MCF 10A (cell line): ENCODE results near the gene CFAP52. TPM values are rescaled to one million over a fixed set of nuclear protein-coding genes. Genes with fewer than 3 reads are reported as not detected.

Experiments
- BruUV-seq: library from RNA; stranded (reverse); fragments of 400-500 nt; replicated peaks from 2 replicates; lab custom pipeline; 2021; lab: Mats Ljungman, UMichigan
- CTCF ChIA-PET: fragments of 300-600 bp; sonication (Branson Sonifier 250); formaldehyde crosslinking; extraction: SDS; loops from one replicate; lab custom pipeline; 2021; ENCODE audit warnings: antibody characterized with exemption, inconsistent platforms; lab: Yijun Ruan, JAX
- POLR2A ChIA-PET: fragments of 300-600, 350-650 bp; sonication (Branson Sonifier 250); formaldehyde crosslinking; extraction: SDS; loops from one replicate; lab custom pipeline; 2020; ENCODE audit warnings: antibody characterized with exemption, inconsistent platforms; lab: Yijun Ruan, JAX
- DNase-seq: peaks from one replicate; pipeline ENCODE4 v3.0.0-alpha.2; 2018; ENCODE audit not compliant: unreplicated experiment
- H3K27ac Mint-ChIP-seq: one replicate; pipeline ENCODE4 v1.8.0; 2022; ENCODE audit warnings: mild to moderate bottlenecking, low read depth, mixed read lengths; ENCODE audit not compliant: unreplicated experiment
- H3K27me3 Mint-ChIP-seq: one replicate; pipeline ENCODE4 v1.8.0; 2022; ENCODE audit warnings: mixed read lengths; ENCODE audit not compliant: insufficient read depth, unreplicated experiment
- H3K36me3 Mint-ChIP-seq: one replicate; pipeline ENCODE4 v1.8.0; 2022; ENCODE audit warnings: mild to moderate bottlenecking, moderate library complexity, mixed read lengths; ENCODE audit not compliant: insufficient read depth, unreplicated experiment
- H3K4me1 Mint-ChIP-seq: one replicate; pipeline ENCODE4 v1.8.0; 2022; ENCODE audit warnings: mixed read lengths; ENCODE audit not compliant: insufficient read depth, unreplicated experiment
- H3K4me3 Mint-ChIP-seq: one replicate; pipeline ENCODE4 v1.8.0; 2022; ENCODE audit warnings: mild to moderate bottlenecking, moderate library complexity, mixed read lengths; ENCODE audit not compliant: unreplicated experiment
- H3K9me3 Mint-ChIP-seq: one replicate; pipeline ENCODE4 v1.8.0; 2022; ENCODE audit warnings: mixed read lengths; ENCODE audit not compliant: unreplicated experiment
- intact Hi-C: fragments of 100-400 bp; cut with micrococcal nuclease; formaldehyde crosslinking; loops from 2 replicates; pipeline ENCODE4 v1.14.1; 2022
- total RNA-seq: library from RNA; stranded (reverse); gene quantifications from 2 replicates; pipeline ENCODE4 v1.2.3, GENCODE V29; 2022
- TF ChIP-seq, protein P1 (sequence below): fragments of 200-600 bp; IDR thresholded peaks from one replicate; pipeline ENCODE4 v1.8.0; 2022; ENCODE audit warnings: antibody characterized with exemption, mild to moderate bottlenecking; ENCODE audit not compliant: unreplicated experiment

Gene CFAP52
- total RNA-seq, 1 experiment from 2014 or later, result not detected

DNA sequence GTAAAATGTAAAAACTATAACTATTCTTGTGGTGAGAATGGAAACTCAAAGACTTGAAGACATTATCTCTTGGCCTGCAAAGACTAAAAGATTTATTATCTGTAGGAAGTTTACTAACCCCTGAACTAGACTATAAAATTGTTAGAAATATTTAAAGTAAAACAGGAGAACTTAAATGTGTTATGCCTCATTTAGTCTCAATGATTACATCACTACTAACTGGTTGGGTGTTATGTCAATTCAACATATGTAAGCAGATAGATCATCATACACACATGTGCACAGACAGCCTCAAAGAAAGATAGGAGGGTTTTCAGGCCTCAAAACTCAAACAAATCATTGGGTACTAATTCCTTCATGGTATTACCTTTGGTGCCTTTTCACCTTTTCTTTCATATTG, 8.4 kb upstream of the CFAP52 start:
- Mint-ChIP-seq H3K36me3 (peaks cover 12% of the 10 kb centered on the region), H3K27me3 (no peaks in the 10 kb centered on the region), H3K27ac (no peak overlapping the region), H3K4me3 (no peak overlapping the region), H3K4me1 (peaks cover 15% of the 10 kb centered on the region), H3K9me3 (no peaks in the 10 kb centered on the region)
- TF ChIP-seq, protein P1, sequence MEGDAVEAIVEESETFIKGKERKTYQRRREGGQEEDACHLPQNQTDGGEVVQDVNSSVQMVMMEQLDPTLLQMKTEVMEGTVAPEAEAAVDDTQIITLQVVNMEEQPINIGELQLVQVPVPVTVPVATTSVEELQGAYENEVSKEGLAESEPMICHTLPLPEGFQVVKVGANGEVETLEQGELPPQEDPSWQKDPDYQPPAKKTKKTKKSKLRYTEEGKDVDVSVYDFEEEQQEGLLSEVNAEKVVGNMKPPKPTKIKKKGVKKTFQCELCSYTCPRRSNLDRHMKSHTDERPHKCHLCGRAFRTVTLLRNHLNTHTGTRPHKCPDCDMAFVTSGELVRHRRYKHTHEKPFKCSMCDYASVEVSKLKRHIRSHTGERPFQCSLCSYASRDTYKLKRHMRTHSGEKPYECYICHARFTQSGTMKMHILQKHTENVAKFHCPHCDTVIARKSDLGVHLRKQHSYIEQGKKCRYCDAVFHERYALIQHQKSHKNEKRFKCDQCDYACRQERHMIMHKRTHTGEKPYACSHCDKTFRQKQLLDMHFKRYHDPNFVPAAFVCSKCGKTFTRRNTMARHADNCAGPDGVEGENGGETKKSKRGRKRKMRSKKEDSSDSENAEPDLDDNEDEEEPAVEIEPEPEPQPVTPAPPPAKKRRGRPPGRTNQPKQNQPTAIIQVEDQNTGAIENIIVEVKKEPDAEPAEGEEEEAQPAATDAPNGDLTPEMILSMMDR, result no peak
- no TSS peak for BruUV-seq
- CTCF ChIA-PET, result no interaction called here
- no peak for DNase-seq
- intact Hi-C loops, result no loop called here
- POLR2A ChIA-PET, result interaction anchor here (0.6 kb wide), 1 partner anchor 1948 kb away, joined by 3 read pairs; no protein-coding TSS in a partner anchor

DNA sequence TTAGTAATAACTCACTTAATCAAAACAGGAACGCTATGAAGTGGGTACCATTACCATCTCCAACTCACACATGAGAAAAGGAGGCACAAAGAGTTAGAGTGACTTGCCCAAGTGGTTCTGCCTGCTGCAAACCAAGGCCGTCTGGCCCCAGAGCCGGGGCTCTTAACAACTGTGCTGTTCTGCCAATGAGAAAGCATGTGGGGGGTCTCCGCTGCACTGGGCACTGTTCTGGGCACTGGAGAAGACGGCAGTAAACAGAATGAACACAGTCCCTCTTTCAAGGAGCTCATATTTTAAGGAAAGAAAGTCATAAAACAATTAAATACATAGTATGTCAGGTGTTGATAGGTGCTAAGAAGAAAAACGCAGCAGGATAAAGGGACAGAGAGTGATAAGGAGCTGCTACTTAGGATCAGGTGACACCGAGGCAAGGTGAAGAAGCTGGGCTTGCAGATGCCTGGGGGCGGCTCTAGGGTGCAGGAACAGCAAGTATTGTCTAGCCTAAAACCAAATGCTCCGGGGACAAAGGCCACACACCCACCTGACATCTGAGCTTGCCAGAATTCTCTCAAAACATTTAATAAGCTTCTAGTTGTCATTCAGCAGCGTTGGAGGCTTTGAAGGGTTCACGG, 7.4 kb upstream of the CFAP52 start:
- POLR2A ChIA-PET, result no interaction called here
- BruUV-seq, result no TSS peak
- no peak for DNase-seq
- CTCF ChIA-PET, result interaction anchor here (0.7 to 1.6 kb wide), 2 partner anchors 131 to 571 kb away, joined by 3 to 4 read pairs; no protein-coding TSS in a partner anchor
- intact Hi-C loops, result no loop called here
- H3K4me3 Mint-ChIP-seq, result no peak overlapping the region
- no peak overlapping the region for H3K27ac Mint-ChIP-seq
- TF ChIP-seq, protein P1, result no peak
- peaks cover 15% of the 10 kb centered on the region for H3K4me1 Mint-ChIP-seq
- H3K27me3 Mint-ChIP-seq, result no peaks in the 10 kb centered on the region
- H3K9me3 Mint-ChIP-seq, result no peaks in the 10 kb centered on the region
- peaks cover 12% of the 10 kb centered on the region for H3K36me3 Mint-ChIP-seq

DNA sequence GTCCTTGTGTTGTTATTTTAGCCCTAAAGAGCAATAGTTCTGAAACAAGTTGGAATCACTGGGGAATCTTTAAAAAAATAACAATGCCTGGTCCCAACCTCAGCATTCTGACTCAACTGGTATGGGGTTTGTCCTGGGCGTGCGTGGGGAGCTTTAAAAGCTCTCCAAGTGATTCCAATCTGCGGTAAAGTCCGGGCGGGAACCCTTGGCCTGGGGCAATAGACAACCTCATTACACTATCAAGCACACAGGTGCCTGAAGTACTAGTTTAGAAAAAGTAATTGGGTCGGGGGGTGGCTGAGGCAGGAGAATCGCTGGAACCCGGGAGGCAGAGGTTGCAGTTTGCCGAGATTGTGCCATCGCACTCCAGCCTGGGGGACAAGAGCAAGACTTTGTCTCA, 5.2 kb upstream of the CFAP52 start:
- ChIA-PET CTCF (interaction anchor here (0.6 kb wide), 1 partner anchor 426 kb away, joined by 3 read pairs; no protein-coding TSS in a partner anchor), POLR2A (interaction anchor here (0.7 kb wide), 1 partner anchor 684 kb away, joined by 5 read pairs; no protein-coding TSS in a partner anchor)
- Mint-ChIP-seq H3K4me1 (peaks cover 9% of the 10 kb centered on the region), H3K27me3 (no peaks in the 10 kb centered on the region), H3K9me3 (no peaks in the 10 kb centered on the region), H3K36me3 (peaks cover 6% of the 10 kb centered on the region), H3K27ac (peak overlapping the region; percentile 8), H3K4me3 (no peak overlapping the region)
- no peak for DNase-seq
- TF ChIP-seq, protein P1, result no peak
- intact Hi-C loops, result no loop called here
- BruUV-seq, result no TSS peak

DNA sequence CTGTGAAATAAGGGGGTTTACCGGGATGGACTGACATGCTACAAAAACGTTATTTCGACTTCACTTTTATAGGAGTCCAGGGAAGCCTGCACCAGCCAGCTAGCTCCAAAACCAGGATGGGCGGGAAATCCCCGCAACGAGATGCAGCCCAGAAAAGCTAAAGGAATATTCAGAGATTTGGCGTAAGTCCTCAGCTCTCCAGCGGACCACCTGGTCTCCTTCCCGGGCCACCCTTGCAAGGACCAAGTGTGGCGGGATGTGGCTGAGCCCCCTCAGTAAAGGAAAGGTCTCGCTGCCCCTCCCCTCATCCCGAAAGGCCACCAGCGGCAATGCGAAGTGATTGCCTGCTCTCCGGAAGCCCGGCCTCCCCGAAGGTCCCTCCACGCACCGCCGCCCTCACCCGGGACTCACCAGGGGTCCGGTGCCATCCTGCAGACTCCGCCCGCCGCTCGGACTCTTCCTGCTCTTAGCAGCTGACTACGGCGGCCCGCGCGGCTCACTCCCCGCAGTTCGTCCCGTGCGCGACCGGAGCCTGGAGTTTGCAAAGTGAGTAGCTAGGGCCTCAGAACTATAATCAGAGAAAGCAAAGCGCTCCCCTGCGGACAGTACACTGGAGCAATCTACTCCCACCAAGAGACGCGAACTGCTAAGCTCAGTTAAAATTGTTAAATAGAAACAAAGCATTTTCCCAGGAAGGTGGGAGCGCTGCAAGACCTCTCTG, 901 bp upstream of the CFAP52 start, which contains the start of gene STX8:
STX8 (minus strand) TSS at position 440 of the 721 bp plus-strand sequence; CDS start at position 428, 12 bp downstream.
- no peaks in the 10 kb centered on the region for H3K36me3 Mint-ChIP-seq
- H3K4me1 Mint-ChIP-seq, result peaks cover 15% of the 10 kb centered on the region
- H3K27ac Mint-ChIP-seq, result peak within 1 kb of the TSS; percentile 74
- ChIA-PET POLR2A (interaction anchor here (0.7 to 3.1 kb wide), 12 partner anchors 9 to 1193 kb away, joined by 3 to 27 read pairs (median 4); partner anchors contain the start of gene USP43), CTCF (interaction anchor here (0.5 to 3.7 kb wide), 12 partner anchors 10 to 351 kb away, joined by 3 to 33 read pairs (median 3); partner anchors contain the start of gene USP43)
- intact Hi-C loops, result no loop called here
- no TSS peak for BruUV-seq
- TF ChIP-seq, protein P1, result no peak
- peak; percentile 82 for DNase-seq
- no peaks in the 10 kb centered on the region for H3K9me3 Mint-ChIP-seq
- H3K4me3 Mint-ChIP-seq, result peak within 1 kb of the TSS; percentile 77
- no peaks in the 10 kb centered on the region for H3K27me3 Mint-ChIP-seq
